A549 (cell line): ENCODE measurements around the gene INSM2. TPM values are rescaled to one million over a fixed set of nuclear protein-coding genes. Genes with fewer than 3 reads are reported as not detected.

Experiments used
- ATAC-seq, 2 experiments: fragments of 200-7000 bp in 1 of 2; fragments of >200 bp in 1 of 2; cut with Nextera tagmentation in 1 of 2; cut with Tn5 transposase in 1 of 2; 3 replicates each; pipeline versions ENCODE4 v1.8.0 to v1.9.1; 2018 to 2020; ENCODE audit warnings: mild to moderate bottlenecking in 1 of 2, moderate library complexity in 1 of 2
- CTCF ChIA-PET: fragments of 300-600 bp; sonication (Branson Sonifier 250); formaldehyde crosslinking; extraction: SDS; loops from one replicate; lab custom pipeline; 2021; ENCODE audit warnings: antibody characterized with exemption, inconsistent platforms; lab: Yijun Ruan, JAX
- POLR2A ChIA-PET: fragments of 350-600 bp; formaldehyde crosslinking; extraction: SDS; loops from one replicate; lab custom pipeline; 2021; ENCODE audit warnings: antibody characterized with exemption, inconsistent platforms; lab: Yijun Ruan, JAX
- DNase-seq, 2 experiments: peaks; one replicate each; pipeline versions ENCODE4 v3.0.0 to v3.0.0-alpha.2; 2011 to 2016; ENCODE audit warnings: low read depth in 1 of 2, low spot score in 1 of 2
- FAIRE-seq: peaks from 2 replicates; lab custom pipeline; 2011; peaks lifted over from hg19 to GRCh38; lab: Jason Lieb, UNC
- H3K27ac ChIP-seq, 2 experiments: fragments of >200 bp; sonication (Bioruptor Twin); formaldehyde crosslinking; 3 replicates each; pipeline ENCODE4 v1.5.1; 2016 to 2017
- H3K4me1 ChIP-seq: fragments of >200 bp; sonication (Bioruptor Twin); formaldehyde crosslinking; 3 replicates; pipeline ENCODE4 v1.6.1; 2016
- H3K4me2 ChIP-seq: fragments of >200 bp; sonication (Bioruptor Twin); formaldehyde crosslinking; 3 replicates; pipeline ENCODE4 v1.6.1; 2016
- H3K4me3 ChIP-seq: fragments of >200 bp; sonication (Bioruptor Twin); formaldehyde crosslinking; 3 replicates; pipeline ENCODE4 v1.5.1; 2016
- H3K9me3 ChIP-seq: fragments of >200 bp; sonication (Bioruptor Twin); formaldehyde crosslinking; 3 replicates; pipeline ENCODE4 v1.6.1; 2016
- CBX2 ChIP-seq: fragments of 200-600 bp; sonication (generic); IDR thresholded peaks from 2 replicates; pipeline ENCODE4 v1.6.1; 2016; ENCODE audit warnings: low read depth, mild to moderate bottlenecking, borderline replicate concordance
- EP300 ChIP-seq, 2 experiments: fragments of >200 bp; sonication (Bioruptor Twin); formaldehyde crosslinking; IDR thresholded peaks; 2 replicates in 1 of 2; 3 replicates in 1 of 2; pipeline ENCODE4 v1.6.1; 2016 to 2017
- ESRRA ChIP-seq: fragments of 150-350 bp; IDR thresholded peaks from 2 replicates; pipeline ENCODE4 v1.6.1; 2014; ENCODE audit warnings: mild to moderate bottlenecking, low read length, borderline replicate concordance
- HEYL ChIP-seq: fragments of 250-450 bp; sonication (Bioruptor Pico); IDR thresholded peaks from 2 replicates; pipeline ENCODE4 v1.8.0; 2021; ENCODE audit warnings: mild to moderate bottlenecking, moderate library complexity
- HMGXB4 ChIP-seq: fragments of 250-450 bp; sonication (Bioruptor Pico); IDR thresholded peaks from 2 replicates; pipeline ENCODE4 v1.5.0; 2021; ENCODE audit warnings: mild to moderate bottlenecking, moderate library complexity, borderline replicate concordance
- HOXB13 ChIP-seq: fragments of 250-450 bp; sonication (Bioruptor Pico); IDR thresholded peaks from 2 replicates; pipeline ENCODE4 v1.5.0; 2020; ENCODE audit warnings: low read depth, mild to moderate bottlenecking, moderate library complexity
- JUN ChIP-seq, 2 experiments: fragments of >200 bp; sonication (Bioruptor Twin); formaldehyde crosslinking; IDR thresholded peaks; 2 replicates in 1 of 2; 3 replicates in 1 of 2; pipeline ENCODE4 v1.6.1; 2016 to 2017
- MAFK ChIP-seq: fragments of 450-650 bp; IDR thresholded peaks from 2 replicates; pipeline ENCODE4 v1.6.1; 2014; ENCODE audit not compliant: partially characterized antibody
- MAX ChIP-seq: IDR thresholded peaks from 2 replicates; pipeline ENCODE4 v1.6.1; 2012
- NPAS2 ChIP-seq: fragments of 250-450 bp; sonication (Bioruptor Pico); IDR thresholded peaks from 2 replicates; pipeline ENCODE4 v1.8.0; 2022; ENCODE audit warnings: mild to moderate bottlenecking, moderate library complexity, borderline replicate concordance
- RCOR1 ChIP-seq: fragments of 150-350 bp; IDR thresholded peaks from 2 replicates; pipeline ENCODE4 v1.6.1; 2014; ENCODE audit warnings: antibody characterized with exemption, low read length, low read depth
- RNF2 ChIP-seq: fragments of 200-600 bp; sonication (generic); IDR thresholded peaks from 2 replicates; pipeline ENCODE4 v1.6.1; 2016; ENCODE audit warnings: low read depth, mild to moderate bottlenecking, antibody characterized with exemption, moderate library complexity, borderline replicate concordance
- SREBF2 ChIP-seq: fragments of 450-650 bp; IDR thresholded peaks from 2 replicates; pipeline ENCODE4 v1.6.1; 2014; ENCODE audit warnings: mild to moderate bottlenecking, moderate library complexity
- ZFP36 ChIP-seq: fragments of 450-650 bp; IDR thresholded peaks from 2 replicates; pipeline ENCODE4 v1.6.1; 2014; ENCODE audit warnings: borderline replicate concordance; ENCODE audit not compliant: partially characterized antibody
- ZNF302 ChIP-seq: fragments of 250-450 bp; sonication (Bioruptor Pico); IDR thresholded peaks from 2 replicates; pipeline ENCODE4 v1.9.0; 2021; ENCODE audit warnings: inconsistent platforms, mild to moderate bottlenecking, moderate library complexity
- WGBS: methylation state at CpG from one replicate; pipeline ENCODE4 v1.1.6; 2017; ENCODE audit errors: missing lambda C conversion rate; 5-methylcytosine and 5-hydroxymethylcytosine counted together
- polyA plus RNA-seq, 4 experiments: library from polyadenylated mRNA; depleted of rRNA in 3 of 4; stranded (reverse); fragments of >200 nt; fragmentation: RNase III in 1 of 4; extraction: RNeasy Plus Mini Kit Qiagen cat#74134 plus additional on column Dnase treatment in 1 of 4; gene quantifications; 2 replicates in 3 of 4; 3 replicates in 1 of 4; pipeline ENCODE4 v1.2.3, GENCODE V29; 2011 to 2017
- TF ChIP-seq, protein P1 (sequence below): fragments of 450-650 bp; IDR thresholded peaks from 2 replicates; pipeline ENCODE4 v1.6.1; 2014; ENCODE audit warnings: antibody characterized with exemption

INSM2 gene
- polyA plus RNA-seq, 2 of the 4 experiments (the other 2 are of a cell fraction), result not detected

GRCh38 chr14:35495278-35495677, 38.7 kb upstream of the INSM2 start:
- no peak for FAIRE-seq

DNA sequence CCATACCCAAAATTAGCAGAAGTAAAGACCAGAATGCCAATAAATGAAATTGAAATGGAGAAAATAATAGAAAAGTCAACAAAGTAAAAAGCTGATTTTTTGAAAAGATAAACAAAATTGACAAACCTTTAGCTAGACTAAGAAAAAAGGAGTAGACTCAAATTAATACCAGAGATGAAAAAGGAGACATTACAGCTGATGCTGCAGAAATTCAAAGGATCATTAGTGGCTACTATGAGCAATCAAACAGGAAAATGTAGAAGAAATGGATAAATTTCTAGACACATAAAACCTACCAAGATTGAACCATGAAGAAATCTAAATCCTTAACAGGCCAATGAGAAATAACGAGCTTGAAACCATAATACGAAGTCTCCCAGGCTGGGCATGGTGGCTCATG, 34.8 kb upstream of the INSM2 start:
- no peak for ATAC-seq
- no peaks in the 10 kb centered on the region for H3K9me3 ChIP-seq

More at GRCh38 chr14:35495278-35495677, 38.7 kb upstream of the INSM2 start:
- CTCF ChIA-PET, result interaction anchor here (0.9 to 1.4 kb wide), 2 partner anchors 9 kb away, joined by 3 to 4 read pairs; no protein-coding TSS in a partner anchor
- TF ChIP-seq, protein P1, sequence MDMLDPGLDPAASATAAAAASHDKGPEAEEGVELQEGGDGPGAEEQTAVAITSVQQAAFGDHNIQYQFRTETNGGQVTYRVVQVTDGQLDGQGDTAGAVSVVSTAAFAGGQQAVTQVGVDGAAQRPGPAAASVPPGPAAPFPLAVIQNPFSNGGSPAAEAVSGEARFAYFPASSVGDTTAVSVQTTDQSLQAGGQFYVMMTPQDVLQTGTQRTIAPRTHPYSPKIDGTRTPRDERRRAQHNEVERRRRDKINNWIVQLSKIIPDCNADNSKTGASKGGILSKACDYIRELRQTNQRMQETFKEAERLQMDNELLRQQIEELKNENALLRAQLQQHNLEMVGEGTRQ, result no peak
- TF ChIP-seq HOXB13 (CRISPR knock-in tag), result no peak
- TF ChIP-seq RNF2, result no peak
- TF ChIP-seq HEYL (CRISPR knock-in tag), result no peak
- TF ChIP-seq HMGXB4, result no peak
- no peak for TF ChIP-seq EP300 (IDR thresholded peaks at IDR 0.05)
- TF ChIP-seq MAX, result no peak
- no peak for TF ChIP-seq SREBF2
- TF ChIP-seq ESRRA, result no peak
- Histone ChIP-seq H3K27ac (no peak overlapping the region), H3K4me1 (no peaks in the 10 kb centered on the region), H3K9me3 (peaks cover 6% of the 10 kb centered on the region; the same call in 2 of the 3 replicates), H3K4me3 (no peak overlapping the region), H3K4me2 (no peak overlapping the region)
- POLR2A ChIA-PET, result no interaction called here
- no peak for ATAC-seq
- DNase-seq, result no peak

GRCh38 chr14:35503646-35504045, 30.3 kb upstream of the INSM2 start:
- CTCF ChIA-PET, result interaction anchor here (1.3 kb wide), 1 partner anchor 8 kb away, joined by 4 read pairs; no protein-coding TSS in a partner anchor
- no peak for FAIRE-seq

More for the DNA sequence above, 34.8 kb upstream of the INSM2 start:
- WGBS, result 45% methylated on average over 2 of the region's 2 CpGs
- no peak overlapping the region for H3K4me3 ChIP-seq
- H3K27ac ChIP-seq, result no peak overlapping the region
- H3K4me2 ChIP-seq, result no peak overlapping the region
- TF ChIP-seq MAFK (peak; percentile 46), NPAS2 (CRISPR knock-in tag) (no peak)
- ChIA-PET CTCF (no interaction called here), POLR2A (no interaction called here)
- no peaks in the 10 kb centered on the region for H3K4me1 ChIP-seq
- no peak for FAIRE-seq
- DNase-seq, result no peak

DNA sequence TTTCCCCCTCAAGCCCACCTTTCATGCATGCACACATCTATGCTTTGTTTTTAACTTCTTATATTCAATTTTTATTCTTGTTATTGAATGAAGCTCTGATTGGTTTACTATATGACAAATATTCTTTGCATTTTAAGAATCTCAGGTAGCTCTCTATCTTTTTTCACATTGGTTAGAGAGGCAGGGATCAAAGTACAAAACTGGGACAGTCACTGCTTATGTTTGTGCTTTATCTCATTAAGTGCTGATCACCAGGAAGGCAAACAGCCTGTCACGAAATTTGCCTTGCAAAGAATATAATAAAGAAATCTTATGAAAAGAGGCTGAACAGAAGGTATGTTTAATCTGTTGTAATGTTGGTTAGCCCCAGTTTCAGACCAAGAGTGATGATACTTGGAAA, 29.7 kb upstream of the INSM2 start:
- no peak for FAIRE-seq
- no peak for DNase-seq
- Histone ChIP-seq H3K4me1 (no peaks in the 10 kb centered on the region), H3K4me2 (no peak overlapping the region), H3K27ac (no peak overlapping the region), H3K4me3 (no peak overlapping the region), H3K9me3 (no peaks in the 10 kb centered on the region)
- no peak for TF ChIP-seq JUN (IDR thresholded peaks at IDR 0.05)
- TF ChIP-seq ZNF302, result no peak
- no peak for ATAC-seq
- ChIA-PET POLR2A (no interaction called here), CTCF (interaction anchor here (1.3 kb wide), 1 partner anchor 9 kb away, joined by 4 read pairs; no protein-coding TSS in a partner anchor)
- WGBS, result 6% methylated on average over 1 of the region's 1 CpG

More at GRCh38 chr14:35503646-35504045, 30.3 kb upstream of the INSM2 start:
- H3K4me3 ChIP-seq, result no peak overlapping the region
- TF ChIP-seq ZNF302, result no peak
- no peak overlapping the region for H3K27ac ChIP-seq
- H3K4me1 ChIP-seq, result no peaks in the 10 kb centered on the region
- WGBS, result 9% methylated on average over 3 of the region's 3 CpGs
- no peak overlapping the region for H3K4me2 ChIP-seq
- no peak for ATAC-seq
- DNase-seq, result no peak
- POLR2A ChIA-PET, result no interaction called here
- H3K9me3 ChIP-seq, result no peaks in the 10 kb centered on the region

- 49% methylated on average over 6 of the region's 6 CpGs for WGBS
- CTCF ChIA-PET, result no interaction called here
Observed at GRCh38 chr14:35506461-35506860, 27.5 kb upstream of the INSM2 start.

More at GRCh38 chr14:35506461-35506860, 27.5 kb upstream of the INSM2 start:
- Histone ChIP-seq H3K9me3 (no peaks in the 10 kb centered on the region), H3K4me3 (no peak overlapping the region), H3K4me2 (no peak overlapping the region), H3K4me1 (no peaks in the 10 kb centered on the region), H3K27ac (no peak overlapping the region)
- POLR2A ChIA-PET, result no interaction called here
- TF ChIP-seq CBX2 (no peak), RNF2 (no peak), RCOR1 (no peak), ZFP36 (no peak)
- no peak for FAIRE-seq
- no peak for ATAC-seq
- no peak for DNase-seq
